HepG2 (cell line): ENCODE data around the gene TUBA1A. TPM values are rescaled to one million over a fixed set of nuclear protein-coding genes. Genes with fewer than 3 reads are reported as not detected.

Experiments
- ATAC-seq: fragments of 200-7000 bp; cut with Tn5 transposase; 3 replicates; pipeline ENCODE4 v1.9.1; 2020; ENCODE audit warnings: mild to moderate bottlenecking, moderate library complexity
- BruUV-seq: library from RNA; stranded (reverse); fragments of 400-500 nt; replicated peaks from 2 replicates; lab custom pipeline; 2021; lab: Mats Ljungman, UMichigan
- CTCF ChIA-PET: fragments of 300-600 bp; formaldehyde crosslinking; extraction: SDS; loops from one replicate; lab custom pipeline; 2021; ENCODE audit warnings: low total read pairs, inconsistent platforms, low intra/inter-chr PET ratio; lab: Yijun Ruan, JAX
- POLR2A ChIA-PET: fragments of 350-600 bp; sonication (Branson Sonifier 250); formaldehyde crosslinking; loops from one replicate; lab custom pipeline; 2020; ENCODE audit warnings: antibody characterized with exemption, inconsistent platforms; lab: Yijun Ruan, JAX
- DNase-seq: peaks from one replicate; pipeline ENCODE4 v3.0.0-alpha.2; 2015; ENCODE audit warnings: low spot score
- FAIRE-seq: peaks from 3 replicates; lab custom pipeline; 2011; peaks lifted over from hg19 to GRCh38; lab: Jason Lieb, UNC
- H2AFZ ChIP-seq: one replicate; pipeline ENCODE4 v1.6.1; 2011; ENCODE audit warnings: low read length, inconsistent platforms
- H3K27ac ChIP-seq: fragments of 300-600 bp; 3 replicates; pipeline ENCODE4 v1.8.0; 2011; ENCODE audit warnings: mixed run types, mild to moderate bottlenecking, mixed read lengths, low read length, inconsistent platforms; ENCODE audit not compliant: insufficient read depth; ENCODE audit errors: extremely low read length
- H3K27me3 ChIP-seq, 2 experiments: fragments of 200-600 bp in 1 of 2; 2 replicates in 1 of 2; 3 replicates in 1 of 2; pipeline versions ENCODE4 v1.6.0 to v1.8.0; 2011; ENCODE audit warnings: low read length in 2 of 2, mild to moderate bottlenecking in 2 of 2, moderate library complexity in 2 of 2, inconsistent platforms in 1 of 2; ENCODE audit not compliant: insufficient read depth in 2 of 2, control insufficient read depth in 1 of 2
- H3K36me3 ChIP-seq, 2 experiments: fragments of 200-600 bp in 1 of 2; replicated peaks in 1 of 2; 2 replicates in 1 of 2; 3 replicates in 1 of 2; pipeline versions ENCODE4 v1.5.1 to v1.8.0; 2011; ENCODE audit warnings: low read length in 2 of 2, inconsistent platforms in 1 of 2; ENCODE audit not compliant: insufficient read depth in 2 of 2, control insufficient read depth in 1 of 2
- H3K4me1 ChIP-seq: 2 replicates; pipeline ENCODE4 v1.5.1; 2012; ENCODE audit warnings: low read length, inconsistent platforms; ENCODE audit not compliant: insufficient read depth
- H3K4me2 ChIP-seq: 2 replicates; pipeline ENCODE4 v1.6.0; 2011; ENCODE audit warnings: low read depth, low read length, inconsistent platforms
- H3K4me3 ChIP-seq, 3 experiments: fragments of 200-600 bp in 1 of 3; sonication (generic), shearing (Covaris generic) in 1 of 3; replicated peaks in 1 of 3; 2 replicates each; pipeline ENCODE4 v1.5.1; 2011 to 2016; ENCODE audit warnings: low read length in 3 of 3, inconsistent platforms in 2 of 3, low read depth in 2 of 3, mild to moderate bottlenecking in 2 of 3, control low read depth in 1 of 3, mixed read lengths in 1 of 3; ENCODE audit not compliant: insufficient read depth in 1 of 3
- H3K79me2 ChIP-seq: one replicate; pipeline ENCODE4 v1.6.1; 2011; ENCODE audit warnings: low read length, inconsistent platforms; ENCODE audit not compliant: insufficient read depth
- H3K9ac ChIP-seq: 2 replicates; pipeline ENCODE4 v1.6.0; 2011; ENCODE audit warnings: mild to moderate bottlenecking, low read depth, low read length, inconsistent platforms; ENCODE audit not compliant: insufficient read depth
- H3K9me3 ChIP-seq: 2 replicates; pipeline ENCODE4 v1.5.1; 2012; ENCODE audit warnings: mild to moderate bottlenecking, low read length
- H4K20me1 ChIP-seq: 2 replicates; pipeline ENCODE4 v1.6.0; 2011; ENCODE audit warnings: inconsistent platforms, mild to moderate bottlenecking, low read length, moderate library complexity; ENCODE audit not compliant: insufficient read depth
- AKNA ChIP-seq: sonication (generic); formaldehyde crosslinking; IDR thresholded peaks from 2 replicates; pipeline ENCODE4 v1.4.0; 2020; ENCODE audit warnings: missing genetic modification reagents, borderline replicate concordance
- CREBL2 ChIP-seq: sonication (generic); formaldehyde crosslinking; IDR thresholded peaks from 2 replicates; pipeline ENCODE4 v1.8.1; 2023; ENCODE audit warnings: missing genetic modification reagents, mild to moderate bottlenecking, borderline replicate concordance
- HNRNPK ChIP-seq: fragments of 200-400 bp; formaldehyde crosslinking; IDR thresholded peaks from 2 replicates; pipeline ENCODE4 v1.6.1; 2018; ENCODE audit warnings: low read length, low read depth, moderate library complexity, mild to moderate bottlenecking; ENCODE audit not compliant: poor library complexity, severe bottlenecking
- IRX3 ChIP-seq: sonication (generic); formaldehyde crosslinking; IDR thresholded peaks from 2 replicates; pipeline ENCODE4 v1.8.1; 2023; ENCODE audit warnings: mild to moderate bottlenecking, low read depth, missing genetic modification reagents, borderline replicate concordance
- KLF9 ChIP-seq: IDR thresholded peaks from 2 replicates; pipeline ENCODE4 v1.6.1; 2016; ENCODE audit warnings: low read depth
- RAD51 ChIP-seq: fragments of 450-650 bp; IDR thresholded peaks from 2 replicates; pipeline ENCODE4 v1.6.1; 2016; ENCODE audit warnings: borderline replicate concordance
- SRSF1 ChIP-seq: fragments of 200-400 bp; formaldehyde crosslinking; optimal IDR thresholded peaks from 2 replicates; pipeline ENCODE3; 2017; ENCODE audit warnings: mild to moderate bottlenecking, low read depth, low read length, moderate library complexity
- TCF7 ChIP-seq: sonication (generic); IDR thresholded peaks from 2 replicates; pipeline ENCODE4 v1.6.1; 2016; ENCODE audit warnings: antibody characterized with exemption, low read depth
- ZBTB2 ChIP-seq: sonication (generic); formaldehyde crosslinking; IDR thresholded peaks from 2 replicates; pipeline ENCODE4 v1.8.0; 2022; ENCODE audit warnings: low read depth, missing genetic modification reagents
- ZNF124 ChIP-seq: sonication (generic); formaldehyde crosslinking; IDR thresholded peaks from 2 replicates; pipeline ENCODE4 v1.4.0; 2020; ENCODE audit warnings: missing genetic modification reagents
- ZNF430 ChIP-seq: sonication (generic); formaldehyde crosslinking; IDR thresholded peaks from 2 replicates; pipeline ENCODE4 v1.9.0; 2021; ENCODE audit warnings: mild to moderate bottlenecking, missing genetic modification reagents
- ZNF496 ChIP-seq: sonication (generic); formaldehyde crosslinking; IDR thresholded peaks from 2 replicates; pipeline ENCODE4 v1.8.1; 2023; ENCODE audit warnings: mild to moderate bottlenecking, moderate library complexity, missing genetic modification reagents; ENCODE audit not compliant: insufficient replicate concordance
- ZNF788 ChIP-seq: sonication (generic); formaldehyde crosslinking; IDR thresholded peaks from 2 replicates; pipeline ENCODE4 v1.5.0; 2020; ENCODE audit warnings: mild to moderate bottlenecking, missing genetic modification reagents, borderline replicate concordance
- WGBS: methylation state at CpG from one replicate; pipeline ENCODE4 v1.1.6; 2017; ENCODE audit warnings: low lambda C conversion rate; 5-methylcytosine and 5-hydroxymethylcytosine counted together
- in situ Hi-C: cut with HindIII; loops from 2 replicates; pipeline ENCODE4 v1.10.0; 2017; ENCODE audit warnings: low pct_unique_long_range_greater_than_20kb; ENCODE audit not compliant: extremely low pct_ligation_motif_present
- intact Hi-C: fragments of 100-400 bp; cut with micrococcal nuclease; formaldehyde crosslinking; loops from one replicate; pipeline ENCODE4 v1.10.0; 2022; ENCODE audit not compliant: unreplicated experiment
- polyA plus RNA-seq, 8 experiments: library from polyadenylated mRNA; depleted of rRNA in 3 of 8; stranded (reverse) in 7 of 8; unstranded in 1 of 8; fragments of >200 nt; fragmentation: Illumina TruSeq in 4 of 8; extraction: Trizol in 4 of 8; gene quantifications; 2 replicates each; pipeline versions ENCODE4 v1.2.1 to v1.2.3, GENCODE V29; 2011 to 2016; ENCODE audit warnings: low read depth in 4 of 8, missing spikeins in 1 of 8, mixed read lengths in 1 of 8; ENCODE audit not compliant: insufficient read depth in 1 of 8
- total RNA-seq, 5 experiments: library from RNA; depleted of rRNA; stranded (reverse); fragments of >200 nt; fragmentation: Illumina TruSeq; extraction: Trizol; gene quantifications; 2 replicates each; pipeline ENCODE4 v1.2.3, GENCODE V29; 2016; ENCODE audit warnings: low read depth in 1 of 5

Gene TUBA1A
- total and polyA plus RNA-seq, 2 of the 13 experiments (the other 11 are each of a cell fraction or from before 2014, with no cell fraction given), result 20.7 to 24.8 TPM

GRCh38 chr12:49174218-49174617 lies 14.7 kb downstream of the TUBA1A start:
- POLR2A ChIA-PET, result no interaction called here

GRCh38 chr12:49170924-49171323 lies 18.0 kb downstream of the TUBA1A start:
- BruUV-seq, result no TSS peak
- no peak overlapping the region for H3K4me2 ChIP-seq
- no peaks in the 10 kb centered on the region for H3K9me3 ChIP-seq
- H2AFZ ChIP-seq, result no peak overlapping the region
- no peaks in the 10 kb centered on the region for H3K36me3 ChIP-seq
- no peaks in the 10 kb centered on the region for H4K20me1 ChIP-seq
- H3K4me1 ChIP-seq, result no peaks in the 10 kb centered on the region
- in situ Hi-C loops (no loop called here), intact Hi-C loops (no loop called here)
- FAIRE-seq, result no peak
- no peaks in the 10 kb centered on the region for H3K79me2 ChIP-seq
- no peak for ATAC-seq
- H3K27me3 ChIP-seq, result peaks cover 0 to 5% of the 10 kb centered on the region in 2 experiments; a peak in 1 of 5 replicates
- ChIA-PET CTCF (no interaction called here), POLR2A (no interaction called here)
- no peak overlapping the region for H3K9ac ChIP-seq
- no peak for DNase-seq
- no peak overlapping the region for H3K27ac ChIP-seq
- H3K4me3 ChIP-seq, result no peak overlapping the region
- TF ChIP-seq CREBL2 (CRISPR knock-in tag), result no peak
- TF ChIP-seq HNRNPK, result no peak
- no peak for TF ChIP-seq SRSF1
- TF ChIP-seq KLF9, result no peak
- TF ChIP-seq ZNF496 (CRISPR knock-in tag), result no peak
- no peak for TF ChIP-seq ZNF788 (CRISPR knock-in tag)
- no peak for TF ChIP-seq AKNA
- no peak for TF ChIP-seq TCF7
- TF ChIP-seq ZNF124 (CRISPR knock-in tag), result no peak

More at GRCh38 chr12:49174218-49174617, 14.7 kb downstream of the TUBA1A start:
- no peak overlapping the region for H3K4me2 ChIP-seq
- no peaks in the 10 kb centered on the region for H4K20me1 ChIP-seq
- no peak overlapping the region for H3K4me3 ChIP-seq
- H3K79me2 ChIP-seq, result no peaks in the 10 kb centered on the region
- no peaks in the 10 kb centered on the region for H3K9me3 ChIP-seq
- ATAC-seq, result no peak
- BruUV-seq, result no TSS peak
- intact Hi-C loops (no loop called here), in situ Hi-C loops (no loop called here)
- CTCF ChIA-PET, result no interaction called here
- TF ChIP-seq ZBTB2 (CRISPR knock-in tag) (no peak), IRX3 (CRISPR knock-in tag) (no peak), ZNF430 (no peak), RAD51 (no peak)
- no peak for FAIRE-seq
- WGBS, result 26% methylated on average over 5 of the region's 5 CpGs
- H2AFZ ChIP-seq, result no peak overlapping the region
- no peak overlapping the region for H3K9ac ChIP-seq
- no peaks in the 10 kb centered on the region for H3K36me3 ChIP-seq
- no peaks in the 10 kb centered on the region for H3K4me1 ChIP-seq
- no peaks in the 10 kb centered on the region for H3K27me3 ChIP-seq
- no peak for DNase-seq
- H3K27ac ChIP-seq, result no peak overlapping the region
